ENCODE results near the gene SSPN. TPM values are rescaled to one million over a fixed set of nuclear protein-coding genes. Genes with fewer than 3 reads are reported as not detected.

Gene SSPN
- total RNA-seq, 1 donor from 2014 or later, result 42.9 TPM

DNA sequence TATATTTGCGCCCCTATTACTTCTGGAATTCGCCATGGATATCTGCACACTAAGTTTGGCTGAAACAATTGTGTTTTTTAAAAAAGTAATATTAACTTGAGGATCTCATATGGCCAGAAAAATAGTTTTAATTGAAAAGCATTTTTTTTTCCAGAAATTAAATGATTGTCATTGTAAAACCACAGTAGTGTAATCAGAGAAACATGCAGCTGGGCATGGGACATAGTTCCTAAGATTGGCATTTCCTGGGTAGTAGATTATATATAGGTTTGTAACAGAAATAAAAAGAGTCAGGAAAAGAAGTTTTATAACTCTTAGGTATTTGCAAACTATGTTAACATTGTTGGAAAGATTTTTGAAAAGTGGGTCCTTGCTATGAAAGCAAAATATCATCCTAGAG is 17.6 kb downstream of the SSPN start:
- H3K9me3 Mint-ChIP-seq (ENCODE audit: low read depth), result peaks cover 4% of the 10 kb centered on the region
- TF ChIP-seq, protein P1, sequence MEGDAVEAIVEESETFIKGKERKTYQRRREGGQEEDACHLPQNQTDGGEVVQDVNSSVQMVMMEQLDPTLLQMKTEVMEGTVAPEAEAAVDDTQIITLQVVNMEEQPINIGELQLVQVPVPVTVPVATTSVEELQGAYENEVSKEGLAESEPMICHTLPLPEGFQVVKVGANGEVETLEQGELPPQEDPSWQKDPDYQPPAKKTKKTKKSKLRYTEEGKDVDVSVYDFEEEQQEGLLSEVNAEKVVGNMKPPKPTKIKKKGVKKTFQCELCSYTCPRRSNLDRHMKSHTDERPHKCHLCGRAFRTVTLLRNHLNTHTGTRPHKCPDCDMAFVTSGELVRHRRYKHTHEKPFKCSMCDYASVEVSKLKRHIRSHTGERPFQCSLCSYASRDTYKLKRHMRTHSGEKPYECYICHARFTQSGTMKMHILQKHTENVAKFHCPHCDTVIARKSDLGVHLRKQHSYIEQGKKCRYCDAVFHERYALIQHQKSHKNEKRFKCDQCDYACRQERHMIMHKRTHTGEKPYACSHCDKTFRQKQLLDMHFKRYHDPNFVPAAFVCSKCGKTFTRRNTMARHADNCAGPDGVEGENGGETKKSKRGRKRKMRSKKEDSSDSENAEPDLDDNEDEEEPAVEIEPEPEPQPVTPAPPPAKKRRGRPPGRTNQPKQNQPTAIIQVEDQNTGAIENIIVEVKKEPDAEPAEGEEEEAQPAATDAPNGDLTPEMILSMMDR (IDR thresholded peaks at IDR 0.05), result no peak
- DNase-seq (ENCODE audit: low spot score), result no peak

DNA sequence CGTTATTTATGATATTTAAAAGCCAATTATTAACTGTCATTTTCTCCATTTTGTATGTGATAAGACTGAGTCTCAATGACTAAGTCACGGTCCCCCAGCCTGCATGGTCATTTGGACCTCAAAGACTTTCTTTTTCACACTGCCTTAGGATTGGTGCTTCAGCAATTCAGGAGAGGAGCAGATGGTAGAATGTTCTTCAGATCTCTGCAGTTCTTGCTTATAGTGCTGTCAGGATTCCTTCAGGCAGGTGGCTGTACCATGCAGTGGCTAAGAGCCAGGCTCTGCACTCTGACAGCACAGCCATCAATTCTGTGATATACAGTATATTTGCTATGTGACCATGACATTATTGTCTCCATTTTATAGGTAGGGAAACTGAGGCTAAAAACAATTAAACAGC is 18.7 kb downstream of the SSPN start:
- H3K9me3 Mint-ChIP-seq (ENCODE audit: low read depth), result peaks cover 4% of the 10 kb centered on the region
- no peak overlapping the region for H3K27ac Mint-ChIP-seq (ENCODE audit: unreplicated experiment)
- TF ChIP-seq, protein P1 (IDR thresholded peaks at IDR 0.05), result no peak

More for the DNA sequence above, 17.6 kb downstream of the SSPN start:
- Mint-ChIP-seq H3K4me1 (ENCODE audit: low read depth) (peaks cover 27% of the 10 kb centered on the region), H3K27ac (ENCODE audit: unreplicated experiment) (peak overlapping the region; percentile 43), H3K27me3 (ENCODE audit: low read depth) (no peaks in the 10 kb centered on the region), H3K36me3 (ENCODE audit: low read depth) (no peaks in the 10 kb centered on the region), H3K4me3 (ENCODE audit: unreplicated experiment) (peak overlapping the region; percentile 14)

DNA sequence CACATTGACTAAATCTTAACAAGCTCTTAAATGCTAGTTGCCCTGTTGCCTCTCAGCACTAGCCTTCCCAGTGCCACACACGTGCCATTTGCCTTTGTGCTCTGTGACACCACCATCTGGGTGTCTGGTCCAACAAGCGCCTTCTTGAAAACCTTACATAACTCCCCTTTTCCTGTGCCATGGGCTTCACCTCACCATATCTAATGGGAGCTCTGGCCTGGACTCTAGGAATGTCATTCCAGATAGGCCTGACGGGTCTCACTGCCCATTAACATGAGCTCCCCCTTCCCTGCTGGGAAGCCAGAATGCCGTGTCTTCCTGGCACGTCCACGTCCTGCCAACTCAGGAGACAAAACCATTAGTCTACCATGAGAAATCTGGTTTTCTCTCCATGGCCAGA is 24.4 kb downstream of the SSPN start:
- Mint-ChIP-seq H3K27ac (ENCODE audit: unreplicated experiment) (no peak overlapping the region), H3K9me3 (ENCODE audit: low read depth) (peaks cover 4% of the 10 kb centered on the region), H3K27me3 (ENCODE audit: low read depth) (no peaks in the 10 kb centered on the region), H3K36me3 (ENCODE audit: low read depth) (peaks cover 2% of the 10 kb centered on the region), H3K4me3 (ENCODE audit: unreplicated experiment) (no peak overlapping the region), H3K4me1 (ENCODE audit: low read depth) (no peaks in the 10 kb centered on the region)
- DNase-seq (ENCODE audit: low spot score), result no peak
- TF ChIP-seq, protein P1 (IDR thresholded peaks at IDR 0.05), result no peak

More for the DNA sequence above, 18.7 kb downstream of the SSPN start:
- no peak overlapping the region for H3K4me3 Mint-ChIP-seq (ENCODE audit: unreplicated experiment)
- no peaks in the 10 kb centered on the region for H3K27me3 Mint-ChIP-seq (ENCODE audit: low read depth)
- H3K4me1 Mint-ChIP-seq (ENCODE audit: low read depth), result peaks cover 27% of the 10 kb centered on the region
- no peak for DNase-seq (ENCODE audit: low spot score)
- no peaks in the 10 kb centered on the region for H3K36me3 Mint-ChIP-seq (ENCODE audit: low read depth)

DNA sequence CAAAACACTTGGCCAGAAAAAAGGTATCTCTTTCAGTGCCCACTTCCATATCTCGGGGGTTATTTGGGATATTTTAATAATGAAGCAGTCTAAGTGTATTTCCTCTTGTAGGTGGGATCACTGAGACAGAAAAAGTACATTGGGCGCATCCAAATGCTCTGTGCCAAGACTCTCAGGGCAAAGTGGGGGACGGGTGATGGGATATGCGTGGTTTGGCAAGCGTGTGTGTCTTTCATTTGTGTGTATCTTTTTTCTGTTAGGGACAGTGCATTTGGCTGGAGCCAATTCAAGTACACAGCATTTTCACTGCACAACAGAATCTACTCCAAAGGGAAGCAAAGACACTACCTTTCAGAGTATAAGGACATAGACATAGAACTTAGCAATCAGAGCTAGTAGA is 29.3 kb downstream of the SSPN start:
- H3K9me3 Mint-ChIP-seq (ENCODE audit: low read depth), result no peaks in the 10 kb centered on the region
- no peak overlapping the region for H3K4me3 Mint-ChIP-seq (ENCODE audit: unreplicated experiment)
- no peak for DNase-seq (ENCODE audit: low spot score)
- H3K27ac Mint-ChIP-seq (ENCODE audit: unreplicated experiment), result no peak overlapping the region
- H3K27me3 Mint-ChIP-seq (ENCODE audit: low read depth), result no peaks in the 10 kb centered on the region
- TF ChIP-seq, protein P1 (IDR thresholded peaks at IDR 0.05), result no peak
- peaks cover 2% of the 10 kb centered on the region for H3K36me3 Mint-ChIP-seq (ENCODE audit: low read depth)
- peaks cover 13% of the 10 kb centered on the region for H3K4me1 Mint-ChIP-seq (ENCODE audit: low read depth)

DNA sequence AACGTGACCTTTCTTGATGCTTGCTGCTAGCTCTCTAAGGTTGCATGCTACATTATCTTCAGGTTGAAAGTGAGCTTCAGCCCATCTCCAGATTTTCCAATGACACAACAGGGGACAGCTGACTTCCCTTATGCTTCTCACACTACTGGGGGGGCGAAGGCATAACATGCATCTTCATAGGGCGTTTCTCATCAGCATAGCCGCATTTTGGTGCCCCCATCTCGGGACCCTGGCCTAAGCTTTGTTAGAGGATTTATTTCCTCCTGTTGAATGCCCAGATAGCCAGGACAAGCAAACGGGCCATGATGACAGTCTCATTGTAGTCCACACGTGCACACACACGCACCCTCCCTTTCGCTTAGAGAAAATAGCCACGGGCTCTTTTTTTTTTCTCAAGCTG is 30.7 kb downstream of the SSPN start:
- Mint-ChIP-seq H3K9me3 (ENCODE audit: low read depth) (no peaks in the 10 kb centered on the region), H3K27me3 (ENCODE audit: low read depth) (no peaks in the 10 kb centered on the region), H3K36me3 (ENCODE audit: low read depth) (peaks cover 4% of the 10 kb centered on the region), H3K4me3 (ENCODE audit: unreplicated experiment) (peak overlapping the region; percentile 73), H3K27ac (ENCODE audit: unreplicated experiment) (no peak overlapping the region), H3K4me1 (ENCODE audit: low read depth) (peaks cover 13% of the 10 kb centered on the region)
- no peak for DNase-seq (ENCODE audit: low spot score)
- TF ChIP-seq, protein P1 (IDR thresholded peaks at IDR 0.05), result no peak
